22Rv1 (cell line): Measurements from ENCODE around the gene FANCC.

Source experiments
- ZFX ChIP-seq: fragments of 450-650 bp; IDR thresholded peaks from 2 replicates; pipeline ENCODE4 v1.6.1; 2017; ENCODE audit warnings: antibody characterized with exemption, borderline replicate concordance
- TF ChIP-seq, protein P1 (sequence below): fragments of 450-650 bp; IDR thresholded peaks from 2 replicates; pipeline ENCODE4 v1.5.1; 2017; ENCODE audit warnings: mild to moderate bottlenecking

DNA sequence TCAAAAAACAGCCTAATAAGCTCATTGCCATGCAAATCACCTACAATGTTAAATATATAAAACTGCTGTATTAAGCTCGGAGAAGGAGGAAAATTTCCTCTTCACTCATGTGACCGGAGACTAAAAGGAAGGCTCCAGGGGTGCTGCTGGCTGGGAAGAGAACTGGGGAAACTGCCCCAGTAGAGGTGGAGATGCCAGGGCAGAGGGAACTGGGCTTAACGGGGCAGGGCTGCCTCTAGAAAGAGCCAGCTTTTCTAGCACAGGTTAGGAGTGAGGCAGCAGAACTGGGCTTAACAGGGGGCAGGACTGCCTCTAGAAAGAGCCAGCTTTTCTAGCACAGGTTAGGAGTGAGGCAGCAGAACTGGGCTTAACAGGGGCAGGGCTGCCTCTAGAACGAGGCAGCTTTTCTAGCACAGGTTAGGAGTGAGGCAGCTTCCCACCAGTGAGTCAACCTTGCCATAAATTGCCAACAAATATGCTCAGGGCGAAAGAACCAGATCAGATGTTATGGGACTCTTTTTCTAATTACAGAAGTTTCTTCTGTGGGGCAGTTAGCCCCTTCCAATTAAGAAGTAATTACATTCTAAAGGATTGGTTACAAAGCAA is 115.3 kb downstream of the FANCC start:
- TF ChIP-seq, protein P1, sequence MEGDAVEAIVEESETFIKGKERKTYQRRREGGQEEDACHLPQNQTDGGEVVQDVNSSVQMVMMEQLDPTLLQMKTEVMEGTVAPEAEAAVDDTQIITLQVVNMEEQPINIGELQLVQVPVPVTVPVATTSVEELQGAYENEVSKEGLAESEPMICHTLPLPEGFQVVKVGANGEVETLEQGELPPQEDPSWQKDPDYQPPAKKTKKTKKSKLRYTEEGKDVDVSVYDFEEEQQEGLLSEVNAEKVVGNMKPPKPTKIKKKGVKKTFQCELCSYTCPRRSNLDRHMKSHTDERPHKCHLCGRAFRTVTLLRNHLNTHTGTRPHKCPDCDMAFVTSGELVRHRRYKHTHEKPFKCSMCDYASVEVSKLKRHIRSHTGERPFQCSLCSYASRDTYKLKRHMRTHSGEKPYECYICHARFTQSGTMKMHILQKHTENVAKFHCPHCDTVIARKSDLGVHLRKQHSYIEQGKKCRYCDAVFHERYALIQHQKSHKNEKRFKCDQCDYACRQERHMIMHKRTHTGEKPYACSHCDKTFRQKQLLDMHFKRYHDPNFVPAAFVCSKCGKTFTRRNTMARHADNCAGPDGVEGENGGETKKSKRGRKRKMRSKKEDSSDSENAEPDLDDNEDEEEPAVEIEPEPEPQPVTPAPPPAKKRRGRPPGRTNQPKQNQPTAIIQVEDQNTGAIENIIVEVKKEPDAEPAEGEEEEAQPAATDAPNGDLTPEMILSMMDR: no peak
- TF ChIP-seq ZFX: no peak
